HG03280 (cell line): ENCODE measurements around the gene ENPP6.
"Not testable (repeated sequence)": the region's sequence is repeated elsewhere in the genome, so short reads cannot be mapped to it uniquely, and the experiment has no call there.

Source experiments
- ATAC-seq: cut with Tn5 transposase; IDR thresholded peaks from one replicate; pipeline ENCODE4 v1.9.1; 2021; ENCODE audit warnings: mild to moderate bottlenecking, moderate library complexity; ENCODE audit not compliant: unreplicated experiment

The ENPP6 gene

DNA sequence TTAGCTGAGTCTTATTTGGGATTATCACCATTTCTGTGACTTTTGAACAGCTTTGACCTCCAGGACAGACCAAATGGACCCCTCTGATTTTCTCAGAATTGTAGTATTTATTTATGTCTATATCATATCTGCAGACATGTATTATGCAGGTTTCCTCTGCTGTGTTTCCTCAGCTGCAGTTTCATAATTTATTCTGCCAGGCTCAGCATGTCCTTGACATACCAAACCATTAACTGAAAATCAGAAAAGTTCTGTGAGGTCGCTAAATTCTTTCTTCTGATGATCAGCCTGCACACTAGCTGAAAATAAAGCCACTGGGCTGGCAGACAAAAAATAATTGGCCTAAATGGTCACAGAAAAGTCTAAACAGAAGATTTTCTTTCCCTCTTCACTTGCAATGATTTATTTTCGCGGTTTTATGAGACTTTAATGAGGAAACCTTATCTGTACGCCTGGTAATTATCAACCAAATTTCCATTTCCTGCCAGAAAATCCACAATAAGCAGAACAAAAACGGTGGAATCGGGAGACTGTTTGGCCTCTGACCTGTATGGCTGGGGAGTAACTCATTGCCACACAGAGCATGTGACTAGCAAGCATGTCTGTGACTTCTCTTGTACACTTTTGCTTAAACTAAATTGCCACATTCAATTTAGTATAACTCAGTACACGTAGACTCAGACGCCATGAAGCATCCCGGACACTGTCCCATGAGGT is 150.9 kb downstream of the ENPP6 start:
- ATAC-seq, result no peak

DNA sequence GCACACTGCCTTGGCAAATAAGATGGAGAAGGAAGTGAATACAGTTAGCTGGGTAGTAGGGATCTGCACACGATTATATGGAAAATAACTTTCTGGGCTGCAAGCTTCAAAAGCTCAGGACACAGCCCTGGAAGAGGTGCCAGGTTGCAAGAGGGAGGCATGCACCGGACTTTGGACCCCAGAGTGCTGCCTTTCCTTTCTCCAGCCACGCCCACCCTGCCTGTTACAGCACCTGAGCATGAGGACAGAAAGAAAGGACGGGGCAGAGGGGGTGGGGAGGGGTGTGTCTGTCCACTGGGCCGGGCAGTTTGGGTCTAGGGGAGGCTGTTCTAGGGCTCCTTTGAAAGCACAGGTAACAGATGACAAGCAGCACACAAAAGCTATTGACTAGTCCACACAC is 152.8 kb downstream of the ENPP6 start:
- ATAC-seq, result no peak

DNA sequence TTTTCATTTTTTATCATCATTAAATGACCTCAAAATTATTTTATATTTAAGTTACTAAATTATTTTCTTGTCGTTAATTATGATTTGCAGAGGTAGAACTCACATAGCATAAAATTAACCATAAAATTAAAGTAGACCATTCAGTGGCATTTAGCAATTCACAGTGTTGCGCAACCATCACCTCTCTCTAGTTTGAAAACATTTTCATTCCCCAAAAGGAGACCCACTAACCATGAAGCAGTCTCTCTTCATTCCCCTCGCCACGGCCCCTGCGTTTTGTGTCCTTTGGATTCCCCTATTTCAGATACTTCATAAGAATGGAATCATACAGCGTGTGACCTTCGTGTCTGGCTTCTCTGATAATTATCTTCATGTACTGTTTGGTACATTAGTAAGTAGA is 154.9 kb downstream of the ENPP6 start:
- no peak for ATAC-seq

DNA sequence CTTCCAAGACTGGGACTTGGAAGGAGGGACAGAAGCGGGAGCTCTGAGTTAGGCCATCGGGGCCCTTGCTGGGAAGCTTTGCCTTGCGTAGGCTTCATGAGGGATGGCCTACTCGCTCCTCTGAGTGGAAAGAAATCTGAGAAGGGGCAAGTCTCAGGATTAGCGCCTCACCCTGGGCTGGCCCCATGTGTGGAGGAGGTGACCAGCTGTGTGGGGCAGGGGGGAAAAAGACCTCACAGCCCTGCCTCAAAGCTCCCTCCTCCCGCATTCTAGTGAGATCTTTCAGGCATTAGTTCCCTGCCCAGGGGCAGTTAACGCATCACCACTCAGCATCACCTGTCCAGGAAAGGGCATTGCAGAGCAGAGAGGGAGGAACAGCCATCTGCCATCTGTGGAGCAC is 156.1 kb downstream of the ENPP6 start:
- no peak for ATAC-seq

DNA sequence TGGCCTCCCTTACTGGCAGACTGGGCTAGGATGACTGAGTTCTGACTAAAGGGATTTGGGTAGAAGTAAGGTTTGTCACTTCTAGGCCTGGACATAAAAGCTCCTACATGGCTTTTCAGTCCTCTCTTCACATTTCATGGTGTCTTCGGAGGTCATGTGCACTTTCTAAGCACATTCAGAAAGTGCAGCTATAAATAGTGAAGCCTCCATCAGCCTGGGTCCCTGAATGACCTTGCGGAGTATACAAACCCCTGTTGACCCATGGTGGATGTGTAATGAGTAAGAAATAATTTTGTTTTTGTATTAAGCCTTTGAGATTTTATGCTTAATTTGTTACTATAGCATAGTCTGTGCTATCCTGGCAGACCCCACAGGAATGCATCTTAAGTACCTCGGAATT is 158.6 kb downstream of the ENPP6 start:
- ATAC-seq, result no peak

DNA sequence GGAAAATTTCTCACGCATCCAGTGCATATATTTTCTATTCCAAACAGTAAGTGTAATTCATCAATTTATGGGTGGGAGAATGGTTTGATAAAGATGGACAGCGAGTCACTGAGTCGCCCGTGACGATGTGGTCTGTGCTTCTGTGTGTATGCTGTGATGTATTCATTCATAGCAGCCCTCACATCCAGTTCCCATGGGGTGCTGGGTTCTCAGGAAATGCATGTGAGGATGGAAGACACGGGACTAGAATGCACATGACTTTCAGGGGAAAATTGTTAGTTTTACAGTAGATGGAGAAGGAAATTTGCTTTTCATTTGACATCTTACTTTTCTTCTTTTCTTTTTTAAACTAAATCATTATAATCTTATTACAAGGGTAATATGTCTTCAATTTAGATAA is 159.6 kb downstream of the ENPP6 start:
- ATAC-seq, result no peak

DNA sequence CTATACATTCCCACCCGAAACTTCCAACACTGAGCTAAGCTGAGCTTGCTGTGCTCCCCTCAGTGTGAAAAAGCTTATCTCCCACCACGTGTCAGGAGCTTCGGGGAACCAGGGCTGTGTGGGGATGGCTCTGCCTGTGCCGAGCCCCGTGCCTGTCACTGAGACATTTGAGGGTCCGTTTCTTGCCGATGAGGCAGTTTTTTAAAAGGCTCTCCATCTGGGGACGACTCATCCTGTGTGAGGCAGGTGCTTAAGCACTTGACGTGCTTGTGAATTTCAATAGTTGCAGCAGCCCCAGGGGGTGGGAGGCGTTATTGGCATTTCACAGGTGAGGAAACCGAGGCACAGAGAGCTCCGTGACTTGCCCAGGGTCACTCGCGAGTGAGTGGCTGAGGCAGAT is 160.8 kb downstream of the ENPP6 start:
- ATAC-seq, result no peak

DNA sequence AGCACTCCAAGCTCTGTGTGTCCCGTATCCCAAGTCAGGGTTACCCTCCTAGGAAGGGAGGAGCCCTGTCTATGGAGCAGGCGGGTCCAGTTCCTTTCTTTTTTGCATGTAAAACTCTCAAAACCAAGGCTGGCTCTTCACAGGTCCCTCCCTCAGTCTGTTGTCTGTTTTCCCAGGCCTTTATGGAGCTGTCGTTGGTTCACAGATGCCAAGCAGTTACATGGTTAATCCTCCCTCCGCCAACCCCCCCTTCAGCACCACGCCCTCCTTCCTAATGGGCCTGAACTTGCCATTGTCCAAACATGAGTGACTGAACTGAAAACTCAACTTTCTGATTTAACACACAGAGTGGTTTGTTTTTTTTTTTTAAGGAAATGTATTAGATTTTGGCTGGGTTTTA is 164.2 kb downstream of the ENPP6 start:
- no peak for ATAC-seq

DNA sequence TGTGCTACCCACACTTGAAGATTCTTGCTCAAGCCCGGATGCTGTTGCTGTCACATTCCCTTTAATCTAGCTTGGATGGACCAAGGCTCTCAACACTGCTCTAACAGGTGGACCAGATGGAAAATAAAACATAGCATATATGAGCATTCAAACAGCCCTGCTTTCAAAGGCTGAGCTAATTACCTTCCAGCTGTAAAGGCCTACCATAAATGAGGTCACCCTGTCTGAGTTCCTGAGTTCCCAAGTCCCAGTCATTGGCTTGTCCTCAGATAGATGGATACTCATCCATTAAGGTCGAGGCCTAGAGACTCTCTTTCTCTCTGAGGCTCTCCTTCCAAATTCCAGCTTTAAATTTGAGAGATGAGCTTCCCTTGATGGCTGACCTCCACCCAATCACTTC is 165.1 kb downstream of the ENPP6 start:
- no peak for ATAC-seq

DNA sequence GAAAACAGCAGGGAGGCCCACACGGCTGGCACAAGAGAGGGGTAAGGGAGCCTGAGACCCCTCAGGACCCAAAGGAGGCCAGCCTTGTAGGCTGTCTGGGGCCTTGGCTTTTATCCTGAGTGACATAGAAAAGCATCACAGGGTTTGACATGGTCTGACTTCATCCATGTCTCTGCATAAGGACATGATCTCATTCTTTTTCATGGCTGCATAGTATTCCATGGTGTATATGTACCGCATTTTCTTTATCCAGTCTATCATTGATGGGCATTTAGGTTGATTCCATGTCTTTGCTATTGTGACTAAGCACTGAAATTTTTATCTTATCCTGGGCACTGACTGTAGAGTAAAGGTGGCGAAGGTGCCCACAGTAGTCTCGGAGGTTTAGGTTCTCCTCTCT is 166.4 kb downstream of the ENPP6 start:
- not testable (repeated sequence) for ATAC-seq

DNA sequence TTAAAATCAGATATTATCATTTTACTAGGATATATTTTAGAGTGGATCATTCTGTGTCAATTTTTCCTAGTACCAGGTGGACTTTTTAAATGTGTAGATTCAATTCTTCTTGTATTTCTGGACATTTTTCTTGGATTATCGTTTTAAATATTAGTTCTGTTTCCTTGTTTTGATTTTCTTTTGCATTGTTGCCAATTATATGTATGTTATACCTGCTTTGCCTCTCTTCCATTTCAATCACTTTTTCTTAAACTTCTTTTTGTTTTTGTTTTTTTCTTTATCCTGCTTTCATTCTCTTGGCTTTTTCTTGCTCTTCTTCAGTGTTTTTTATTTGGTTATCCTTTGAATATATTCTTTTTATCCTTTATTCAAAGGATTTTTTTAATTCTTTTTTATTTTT is 171.5 kb downstream of the ENPP6 start:
- no peak for ATAC-seq

DNA sequence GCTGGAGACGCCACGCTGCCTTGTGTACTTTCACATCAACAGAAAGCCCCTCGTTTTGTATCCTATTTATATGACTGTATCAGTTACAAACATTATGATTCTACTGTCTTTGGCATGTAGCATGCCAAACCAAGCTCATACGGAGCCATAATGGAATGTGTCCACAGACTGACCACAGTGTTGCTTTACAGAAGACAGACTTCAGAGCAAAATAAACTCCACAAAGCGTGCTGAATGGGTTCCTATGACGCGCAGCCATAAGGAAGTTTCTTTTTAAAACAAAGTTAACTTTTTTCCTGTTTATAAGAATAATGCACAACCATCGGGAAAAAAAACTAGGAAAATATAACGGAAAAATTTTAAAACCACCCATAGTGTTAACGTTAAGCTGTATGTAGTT is 176.5 kb downstream of the ENPP6 start:
- no peak for ATAC-seq

DNA sequence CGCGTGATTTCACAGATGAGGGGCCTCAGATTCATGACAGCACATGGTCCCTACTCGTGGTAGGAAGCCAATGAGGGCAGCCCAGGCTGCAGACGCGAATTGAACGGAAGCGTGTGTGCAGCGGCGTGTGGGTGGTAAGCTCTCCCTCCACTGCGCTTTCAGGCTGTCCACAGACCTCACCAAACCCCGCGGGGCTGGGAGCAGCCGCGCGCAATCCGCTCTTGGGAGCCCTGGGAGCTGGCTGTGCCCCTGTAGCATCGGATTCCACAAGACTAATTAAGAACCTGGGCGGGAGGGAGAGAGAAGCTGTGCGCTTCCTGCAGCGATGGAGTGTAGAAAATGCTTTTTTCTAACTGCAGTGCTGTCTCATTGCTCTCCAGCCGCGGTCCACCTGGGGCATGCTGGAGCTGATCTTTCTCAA is 177.7 kb downstream of the ENPP6 start:
- no peak for ATAC-seq
